COLO829 (cell line): Measurements from ENCODE around the gene HEPHL1.

Experiments used
- DNase-seq: peaks from one replicate; pipeline ENCODE4 v3.0.0; 2012; ENCODE audit warnings: low spot score

The HEPHL1 gene

GRCh38 chr11:94131047-94131717 lies 110.0 kb downstream of the HEPHL1 start:
- DNase-seq, result no peak

GRCh38 chr11:94131718-94132115 lies 110.6 kb downstream of the HEPHL1 start:
- no peak for DNase-seq

GRCh38 chr11:94132152-94132558 lies 111.0 kb downstream of the HEPHL1 start:
- no peak for DNase-seq

- DNase-seq, result no peak
Observed at GRCh38 chr11:94132823-94133408, 111.8 kb downstream of the HEPHL1 start.

GRCh38 chr11:94133752-94134151 lies 112.6 kb downstream of the HEPHL1 start:
- DNase-seq, result no peak

- no peak for DNase-seq
Observed at GRCh38 chr11:94134651-94135512, 113.7 kb downstream of the HEPHL1 start.

- DNase-seq, result no peak
Observed at GRCh38 chr11:94139416-94139815, 118.3 kb downstream of the HEPHL1 start.

GRCh38 chr11:94140154-94140655 lies 119.1 kb downstream of the HEPHL1 start:
- DNase-seq, result no peak

GRCh38 chr11:94141511-94142307 lies 120.6 kb downstream of the HEPHL1 start:
- DNase-seq, result no peak

- peak; percentile 62 for DNase-seq
Observed at GRCh38 chr11:94142308-94143281, 121.4 kb downstream of the HEPHL1 start.

- DNase-seq, result no peak
Observed at GRCh38 chr11:94144216-94144615, 123.1 kb downstream of the HEPHL1 start.

GRCh38 chr11:94144664-94145063 lies 123.5 kb downstream of the HEPHL1 start:
- no peak for DNase-seq

GRCh38 chr11:94145431-94145830 lies 124.3 kb downstream of the HEPHL1 start:
- DNase-seq, result no peak

- no peak for DNase-seq
Observed at GRCh38 chr11:94145916-94146315, 124.8 kb downstream of the HEPHL1 start.

GRCh38 chr11:94147433-94147845 lies 126.3 kb downstream of the HEPHL1 start:
- no peak for DNase-seq

- DNase-seq, result no peak
Observed at GRCh38 chr11:94148189-94148588, 127.0 kb downstream of the HEPHL1 start.

- DNase-seq, result no peak
Observed at GRCh38 chr11:94149431-94150017, 128.4 kb downstream of the HEPHL1 start.

GRCh38 chr11:94150056-94150455 lies 128.9 kb downstream of the HEPHL1 start:
- DNase-seq, result no peak

- DNase-seq, result no peak
Observed at GRCh38 chr11:94150704-94151685, 129.8 kb downstream of the HEPHL1 start.
